GM19467 (cell line): Measurements from ENCODE around the gene ZFYVE28.
"Not testable (repeated sequence)": the region's sequence is repeated elsewhere in the genome, so short reads cannot be mapped to it uniquely, and the experiment has no call there.

ENCODE experiments used
- ATAC-seq: cut with Tn5 transposase; IDR thresholded peaks from one replicate; pipeline ENCODE4 v1.9.1; 2021; ENCODE audit warnings: mild to moderate bottlenecking, moderate library complexity; ENCODE audit not compliant: unreplicated experiment

Gene ZFYVE28

GRCh38 chr4:2417765-2418649 is at the start of gene ZFYVE28:
TSS of gene ZFYVE28 (minus strand) at chr4:2418645. CDS start at chr4:2418323, 322 bp downstream.
- no peak for ATAC-seq

GRCh38 chr4:2465544-2465943 is 47.1 kb upstream of the ZFYVE28 start:
- ATAC-seq = not testable (repeated sequence)

GRCh38 chr4:2465032-2465431 is 46.6 kb upstream of the ZFYVE28 start:
- no peak for ATAC-seq

- ATAC-seq = no peak
Measured at GRCh38 chr4:2462992-2463762, 44.7 kb upstream of the ZFYVE28 start.

- peak; percentile 63 for ATAC-seq
Measured at GRCh38 chr4:2462218-2462991, 44.0 kb upstream of the ZFYVE28 start.

- no peak for ATAC-seq
Measured at GRCh38 chr4:2461246-2461960, 43.0 kb upstream of the ZFYVE28 start.

- no peak for ATAC-seq
Measured at GRCh38 chr4:2459589-2460349, 41.3 kb upstream of the ZFYVE28 start.

- no peak for ATAC-seq
Measured at GRCh38 chr4:2458546-2459491, 40.4 kb upstream of the ZFYVE28 start.

GRCh38 chr4:2457481-2458295 is 39.2 kb upstream of the ZFYVE28 start:
- ATAC-seq = no peak

GRCh38 chr4:2451821-2452785 is 33.7 kb upstream of the ZFYVE28 start:
- ATAC-seq = no peak

GRCh38 chr4:2451036-2451520 is 32.6 kb upstream of the ZFYVE28 start:
- ATAC-seq = no peak

GRCh38 chr4:2450394-2451035 is 32.1 kb upstream of the ZFYVE28 start:
- ATAC-seq = no peak

GRCh38 chr4:2449511-2450392 is 31.3 kb upstream of the ZFYVE28 start:
- ATAC-seq = no peak

GRCh38 chr4:2449051-2449450 is 30.6 kb upstream of the ZFYVE28 start:
- ATAC-seq = no peak

GRCh38 chr4:2448589-2448988 is 30.1 kb upstream of the ZFYVE28 start:
- no peak for ATAC-seq
